EL (cell line): ENCODE measurements around the gene FRMD4A.

Experiments
- DNase-seq: peaks from one replicate; pipeline ENCODE4 v3.0.0-alpha.2; 2016

FRMD4A gene

GRCh38 chr10:14040787-14041631 lies 289.7 kb downstream of the FRMD4A start:
- peak; percentile 6 for DNase-seq

DNA sequence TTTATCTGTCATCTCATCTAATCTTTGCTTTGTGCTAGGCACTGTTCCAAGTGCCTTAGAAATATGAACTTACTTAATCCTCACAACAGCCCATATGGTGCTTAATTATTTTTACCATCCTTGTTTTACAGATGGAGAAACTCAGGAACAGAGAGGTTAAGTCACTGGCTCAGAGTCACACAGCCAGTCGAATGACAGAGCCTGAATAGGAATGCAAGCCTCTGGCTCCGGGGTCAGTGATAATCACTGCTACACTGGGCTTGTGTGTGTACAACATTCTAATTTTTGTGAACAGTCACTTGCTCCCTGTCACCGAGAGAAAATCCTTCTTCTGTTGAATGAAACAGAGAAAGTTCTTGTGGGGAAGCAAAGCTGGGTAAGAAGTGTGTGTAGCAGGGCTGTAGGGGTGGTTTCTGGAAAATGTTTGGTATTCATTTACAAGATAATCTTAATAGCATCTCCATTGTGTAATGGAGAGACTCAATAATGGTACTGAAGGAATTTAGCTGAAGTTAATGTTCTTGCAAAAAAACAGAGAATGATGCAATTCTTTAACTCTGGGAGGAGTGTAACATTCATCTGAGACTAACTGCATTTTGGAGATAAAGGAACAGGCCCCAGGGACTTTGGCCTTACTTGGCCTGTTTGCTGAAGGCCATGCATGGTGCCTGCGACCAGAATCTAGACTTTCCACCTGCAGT lies 290.6 kb downstream of the FRMD4A start:
- peak; percentile 64 for DNase-seq

- no peak for DNase-seq
Measured at GRCh38 chr10:14036233-14036632, 294.5 kb downstream of the FRMD4A start.

GRCh38 chr10:14035506-14035905 lies 295.2 kb downstream of the FRMD4A start:
- DNase-seq = no peak

DNA sequence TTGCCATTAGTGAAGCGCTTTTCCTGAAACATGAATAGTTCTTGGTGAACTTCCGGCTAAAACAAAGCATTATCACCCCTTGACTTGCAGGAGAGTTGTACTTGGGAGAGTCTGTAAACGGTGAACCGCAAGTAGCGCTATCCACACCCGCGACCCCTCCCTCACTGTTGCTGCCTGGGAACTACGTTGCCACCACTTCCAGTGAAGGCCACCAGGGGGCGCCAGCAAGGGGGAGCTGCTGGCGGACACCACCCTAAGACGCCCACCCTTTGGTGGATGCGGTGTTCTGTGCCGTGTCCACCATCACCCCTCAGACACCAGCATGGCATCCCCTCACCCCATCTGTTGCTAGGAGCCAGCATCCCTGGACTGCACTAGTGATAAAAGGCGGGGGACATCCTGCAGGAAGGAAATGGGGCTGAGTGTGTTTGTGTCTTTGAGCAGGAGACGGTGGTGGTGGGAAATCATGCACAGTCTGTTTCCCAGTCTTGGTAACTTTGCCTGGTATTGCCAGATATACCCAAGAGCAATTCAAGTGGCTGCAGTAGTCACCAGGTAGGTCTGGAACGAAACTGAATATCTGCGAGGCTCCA lies 298.2 kb downstream of the FRMD4A start:
- no peak for DNase-seq

- DNase-seq = no peak
Measured at GRCh38 chr10:14026325-14026724, 304.4 kb downstream of the FRMD4A start.

DNA sequence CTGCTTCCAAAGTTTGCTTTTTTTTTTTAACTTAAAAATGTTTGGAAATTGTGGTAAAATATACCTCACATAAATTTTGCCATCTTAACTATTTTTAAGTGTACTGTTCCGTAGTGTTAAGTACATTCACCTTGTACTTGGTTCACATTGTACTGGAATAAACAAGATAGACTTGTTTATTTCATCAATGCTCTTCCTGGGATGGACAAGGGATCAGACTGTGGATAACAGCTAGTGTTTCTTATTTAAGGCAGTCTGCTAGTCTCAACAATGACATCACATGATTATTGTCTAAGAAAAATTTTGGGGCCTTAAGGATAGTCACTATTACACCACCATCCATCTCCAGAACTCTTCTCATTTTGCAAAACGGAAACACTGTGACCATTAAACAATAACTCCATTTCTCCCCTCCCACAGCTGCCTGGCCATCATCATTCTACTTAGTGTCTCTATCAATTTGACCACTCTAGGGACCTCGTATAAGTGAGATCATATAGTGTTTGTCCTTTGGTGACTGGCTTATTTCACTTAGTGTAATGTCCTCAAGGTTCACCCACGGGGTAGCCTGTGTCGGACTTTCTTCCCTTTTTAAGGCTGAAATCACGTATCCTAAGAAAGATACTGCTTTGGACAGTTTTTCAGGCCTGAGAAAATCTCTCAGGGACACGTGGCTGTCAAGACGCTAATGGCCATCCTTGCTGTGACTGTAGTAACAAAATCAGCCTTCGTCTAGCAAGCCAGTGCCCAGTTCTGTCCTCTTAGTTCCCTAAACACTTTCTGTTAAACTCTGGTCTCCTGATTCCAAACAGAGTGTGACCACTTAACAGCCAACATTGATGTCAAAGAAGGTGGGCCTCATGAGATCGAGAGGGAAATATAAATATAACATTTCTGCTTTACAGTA lies 305.2 kb downstream of the FRMD4A start:
- DNase-seq = no peak

DNA sequence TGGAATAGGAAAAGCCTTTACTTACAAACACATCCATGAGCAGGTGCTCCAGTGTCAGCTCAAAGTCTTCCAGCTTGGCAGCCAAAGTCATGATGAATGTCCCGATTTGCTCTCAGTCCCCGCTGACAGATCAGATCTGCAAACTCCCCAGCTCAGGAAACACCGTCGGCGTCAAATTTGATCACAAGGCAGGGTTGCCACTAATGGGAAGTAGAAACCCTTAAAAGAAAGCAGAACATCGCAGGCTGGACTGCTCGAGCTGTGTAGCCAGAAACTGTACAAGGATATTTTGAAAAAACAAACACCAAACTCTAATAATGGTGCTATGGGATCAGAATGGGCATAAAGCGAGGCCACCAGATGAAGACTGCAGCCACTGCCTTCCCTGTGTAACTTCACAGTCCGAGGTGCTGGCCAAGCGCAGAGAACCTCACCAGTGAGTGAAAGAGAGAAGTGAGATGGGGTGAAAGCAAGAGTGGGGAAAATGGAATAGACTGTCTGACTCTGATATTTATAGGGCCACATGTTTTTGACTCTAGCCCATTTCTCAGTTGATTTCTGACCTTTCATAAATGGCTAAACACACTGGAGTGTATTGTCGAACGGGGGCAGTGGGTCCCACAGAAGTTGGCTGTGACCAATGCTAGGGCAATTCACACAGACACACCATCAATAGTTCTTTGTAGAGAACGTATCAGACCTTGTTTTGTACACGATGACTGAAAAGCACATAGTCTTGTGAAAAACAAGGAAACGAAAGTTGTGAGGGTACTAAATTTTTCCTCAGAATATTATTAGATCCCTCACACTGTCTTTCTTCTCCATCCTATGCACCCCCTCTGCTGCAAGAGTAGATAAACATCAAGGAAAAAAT lies 306.2 kb downstream of the FRMD4A start:
- no peak for DNase-seq

DNA sequence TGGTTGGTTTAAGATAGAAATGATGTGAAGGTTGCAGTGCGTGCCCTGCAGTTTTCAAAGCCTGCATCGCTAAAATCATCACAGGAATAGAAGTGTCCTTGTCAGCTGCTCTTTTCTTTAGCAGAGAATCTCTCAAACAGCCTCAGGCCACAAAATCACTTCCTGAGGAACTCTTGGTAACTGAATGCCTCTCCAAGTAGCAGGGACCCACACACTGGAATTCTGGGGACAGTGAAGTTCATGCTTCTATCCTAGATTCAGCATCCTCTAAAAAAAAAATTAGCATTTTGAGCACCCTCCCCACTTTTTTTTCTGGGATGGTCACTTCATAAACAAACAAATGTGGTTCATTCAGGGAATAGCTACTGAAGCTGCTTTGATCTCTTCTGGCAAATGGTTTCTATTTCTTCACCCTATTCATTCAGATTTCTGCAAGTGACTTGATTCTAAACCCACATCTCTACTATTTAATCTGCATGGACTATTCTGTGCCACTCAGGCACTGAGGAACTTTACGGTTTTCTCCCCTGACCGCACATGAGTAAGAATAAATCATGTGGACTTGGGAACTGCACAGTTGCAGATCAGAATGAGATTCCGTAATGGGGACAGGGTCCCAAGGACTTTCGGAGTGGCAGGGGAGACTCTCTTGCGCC lies 306.9 kb downstream of the FRMD4A start:
- DNase-seq = peak; percentile 31

DNA sequence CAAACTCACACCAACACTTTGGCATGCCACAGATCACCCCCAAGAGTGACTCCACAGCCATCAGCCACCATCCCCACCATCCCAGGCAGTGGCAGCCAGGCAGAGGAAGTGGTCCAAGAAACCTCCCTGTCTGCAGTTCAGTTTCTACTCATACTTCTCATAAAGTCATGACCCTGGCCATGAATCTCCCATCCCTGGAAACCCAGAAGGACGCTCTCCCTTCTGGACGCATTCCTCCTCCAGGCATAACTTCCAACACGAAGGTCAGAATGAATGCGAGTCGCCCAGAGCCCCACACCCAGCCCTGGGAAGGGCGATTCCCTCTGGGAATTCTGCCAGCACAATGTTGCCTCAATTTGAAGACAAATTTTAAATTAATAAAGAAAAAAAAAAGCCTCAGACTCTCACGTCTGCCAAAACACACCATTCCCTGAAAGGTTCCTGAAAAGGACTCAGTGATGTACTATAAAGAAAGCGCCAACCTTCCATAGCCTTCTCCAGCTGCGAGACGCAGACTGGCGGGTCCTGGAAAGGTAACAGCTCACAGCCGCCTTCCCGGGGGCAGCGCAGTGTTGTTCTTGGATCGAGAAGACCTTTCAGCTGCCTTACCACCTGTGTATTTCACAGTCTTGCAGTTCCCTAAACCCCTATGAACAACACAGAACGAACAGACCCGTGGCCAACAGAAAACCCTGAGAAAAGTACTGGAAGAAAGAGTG lies 307.6 kb downstream of the FRMD4A start:
- DNase-seq = peak; percentile 32

GRCh38 chr10:14022052-14022451 lies 308.7 kb downstream of the FRMD4A start:
- DNase-seq = no peak

DNA sequence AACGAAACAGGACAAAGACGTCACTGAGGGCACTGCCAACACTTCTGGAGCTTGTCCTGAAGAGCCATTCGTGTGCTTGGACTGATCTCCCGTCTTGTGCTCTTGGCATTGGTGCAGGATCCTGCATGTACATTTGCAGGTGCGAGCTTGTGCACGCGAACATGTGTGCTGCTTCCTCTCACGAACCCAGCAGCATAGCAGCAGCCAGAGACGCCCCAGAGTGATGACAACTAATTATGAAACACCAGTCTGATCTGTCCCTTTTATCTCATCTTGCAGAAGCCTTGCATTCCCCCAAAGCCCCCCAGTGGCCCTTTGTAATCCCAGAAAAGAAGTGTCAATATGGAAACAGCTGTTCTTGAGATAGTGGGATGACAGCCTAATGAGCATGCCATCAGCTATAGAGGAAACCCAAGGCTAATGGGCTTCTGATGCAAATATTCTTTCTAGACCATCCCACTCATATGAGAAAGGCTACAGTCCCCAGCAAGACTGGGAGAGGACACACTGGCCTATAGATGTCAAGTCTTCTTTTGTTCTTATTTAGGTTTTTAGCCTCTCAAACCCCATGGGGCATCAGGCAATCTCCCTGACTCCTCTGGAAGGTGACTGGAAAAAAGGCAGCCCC lies 310.6 kb downstream of the FRMD4A start:
- DNase-seq = no peak

DNA sequence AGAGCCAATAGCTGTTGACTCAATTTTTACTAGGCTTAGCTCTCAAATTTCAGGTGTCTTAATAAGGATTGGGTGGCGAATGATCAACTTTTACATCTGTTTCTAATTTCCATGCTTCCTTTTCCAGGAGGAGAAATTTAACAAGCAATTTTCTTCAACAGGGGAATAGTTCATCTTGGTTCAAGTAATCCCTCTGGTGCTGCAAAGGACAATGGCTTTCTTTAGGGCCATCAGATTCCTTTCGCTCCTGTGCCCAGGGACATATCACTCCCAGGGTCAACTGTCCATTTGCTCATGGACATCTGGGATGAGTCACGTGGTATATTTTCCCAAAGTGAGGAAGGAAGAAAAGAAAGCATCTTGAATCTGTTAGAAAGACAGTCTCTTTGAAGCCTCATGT lies 313.3 kb downstream of the FRMD4A start:
- no peak for DNase-seq

GRCh38 chr10:14016931-14017333 lies 313.8 kb downstream of the FRMD4A start:
- no peak for DNase-seq

GRCh38 chr10:14016011-14016536 lies 314.6 kb downstream of the FRMD4A start:
- DNase-seq = peak; percentile 6

- no peak for DNase-seq
Measured at GRCh38 chr10:14014423-14014822, 316.3 kb downstream of the FRMD4A start.

GRCh38 chr10:14010769-14011574 lies 319.8 kb downstream of the FRMD4A start:
- no peak for DNase-seq

- peak; percentile 74 for DNase-seq
Measured at GRCh38 chr10:14010101-14010558, 320.6 kb downstream of the FRMD4A start.
